Large intestine (tissue), 3 donors: ENCODE measurements around the gene TSR3. TPM values are rescaled to one million over a fixed set of nuclear protein-coding genes. Genes with fewer than 3 reads are reported as not detected.
A peak's percentile ranks its signal among the peaks of the same experiment; 100 is the strongest.

Experiments
- DNase-seq, 2 donors: peaks; one replicate each; pipeline versions ENCODE4 v3.0.0 to v3.0.0-alpha.2; 2013
- H3K27ac ChIP-seq: one replicate; pipeline ENCODE4 v1.5.1; 2013; ENCODE audit warnings: low read length
- H3K27me3 ChIP-seq: 2 replicates; pipeline ENCODE4 v1.6.1; 2013; ENCODE audit warnings: low read length; ENCODE audit not compliant: control insufficient read depth, insufficient read depth
- H3K36me3 ChIP-seq: 2 replicates; pipeline ENCODE4 v1.6.1; 2013; ENCODE audit warnings: low read length; ENCODE audit not compliant: control insufficient read depth, insufficient read depth
- H3K4me1 ChIP-seq: one replicate; pipeline ENCODE4 v1.6.1; 2013; ENCODE audit warnings: low read length; ENCODE audit not compliant: control insufficient read depth, insufficient read depth
- H3K4me3 ChIP-seq: one replicate; pipeline ENCODE4 v1.5.1; 2013; ENCODE audit warnings: low read length
- H3K9me3 ChIP-seq: one replicate; pipeline ENCODE4 v1.6.1; 2013; ENCODE audit warnings: mild to moderate bottlenecking, low read depth, low read length, moderate library complexity; ENCODE audit not compliant: control insufficient read depth
- WGBS: methylation state at CpG from one replicate; pipeline ENCODE4 v1.1.5; 2013; ENCODE audit warnings: low lambda C conversion rate; ENCODE audit not compliant: insufficient coverage; 5-methylcytosine and 5-hydroxymethylcytosine counted together
- polyA plus RNA-seq: library from polyadenylated mRNA; unstranded; fragments of 120-200 nt; gene quantifications from one replicate; pipeline ENCODE4 v1.2.1, GENCODE V29; 2013

TSR3 gene
- polyA plus RNA-seq, 1 donor = 40.0 TPM

DNA sequence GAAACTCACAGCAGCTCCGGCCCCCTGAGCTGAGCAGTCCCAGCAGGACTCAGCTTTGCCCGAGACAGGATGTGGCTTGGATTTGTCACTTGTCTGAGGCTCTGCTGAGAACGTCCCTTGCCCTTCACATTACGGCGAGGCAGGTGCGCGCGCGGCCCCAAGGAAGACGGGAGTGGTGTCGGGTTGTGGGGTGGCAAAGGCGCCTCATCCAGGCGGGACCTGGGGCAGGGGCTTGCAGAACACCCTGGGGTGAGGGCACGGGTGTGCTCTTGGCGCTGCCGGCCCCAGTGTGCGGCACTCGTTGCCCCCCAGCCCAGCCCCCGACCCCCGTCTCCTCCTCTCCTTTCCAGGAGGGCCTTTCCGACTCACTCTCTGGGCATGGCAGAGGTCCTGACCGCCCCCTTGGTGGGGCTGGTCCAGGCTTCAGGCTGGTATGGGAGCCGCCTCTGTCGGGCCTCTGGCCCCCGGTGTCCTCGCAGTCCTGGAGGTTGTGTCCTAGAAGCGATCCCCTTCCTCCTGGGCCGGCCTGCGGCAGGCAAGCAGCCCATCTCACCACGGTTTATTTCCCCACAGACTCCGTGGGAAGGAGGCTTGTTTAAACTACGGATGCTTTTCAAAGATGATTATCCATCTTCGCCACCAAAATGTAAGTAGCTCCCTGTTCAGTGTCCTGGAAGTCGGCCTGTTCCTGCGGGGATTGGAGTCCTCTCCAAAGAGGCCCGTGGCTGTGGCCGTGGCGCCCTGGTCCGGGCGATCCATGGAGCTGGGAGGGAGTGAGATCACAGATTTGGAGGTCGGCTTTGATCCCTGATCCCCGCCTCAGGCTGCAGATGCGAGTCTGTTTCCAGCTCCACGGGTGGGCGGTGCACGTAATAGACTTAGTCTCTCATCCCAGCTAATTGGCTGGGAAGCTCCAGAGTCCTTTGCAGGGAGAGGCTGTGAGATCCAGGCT is 36.3 kb downstream of the TSR3 start:
- DNase-seq = no peak
- Histone ChIP-seq H3K9me3 (peaks cover 9% of the 10 kb centered on the region), H3K4me3 (no peak overlapping the region), H3K36me3 (peaks cover 77% of the 10 kb centered on the region), H3K4me1 (peaks cover 14% of the 10 kb centered on the region), H3K27me3 (no peaks in the 10 kb centered on the region), H3K27ac (no peak overlapping the region)
- no CpG with 5 or more reads among the region's 46 CpGs for WGBS

DNA sequence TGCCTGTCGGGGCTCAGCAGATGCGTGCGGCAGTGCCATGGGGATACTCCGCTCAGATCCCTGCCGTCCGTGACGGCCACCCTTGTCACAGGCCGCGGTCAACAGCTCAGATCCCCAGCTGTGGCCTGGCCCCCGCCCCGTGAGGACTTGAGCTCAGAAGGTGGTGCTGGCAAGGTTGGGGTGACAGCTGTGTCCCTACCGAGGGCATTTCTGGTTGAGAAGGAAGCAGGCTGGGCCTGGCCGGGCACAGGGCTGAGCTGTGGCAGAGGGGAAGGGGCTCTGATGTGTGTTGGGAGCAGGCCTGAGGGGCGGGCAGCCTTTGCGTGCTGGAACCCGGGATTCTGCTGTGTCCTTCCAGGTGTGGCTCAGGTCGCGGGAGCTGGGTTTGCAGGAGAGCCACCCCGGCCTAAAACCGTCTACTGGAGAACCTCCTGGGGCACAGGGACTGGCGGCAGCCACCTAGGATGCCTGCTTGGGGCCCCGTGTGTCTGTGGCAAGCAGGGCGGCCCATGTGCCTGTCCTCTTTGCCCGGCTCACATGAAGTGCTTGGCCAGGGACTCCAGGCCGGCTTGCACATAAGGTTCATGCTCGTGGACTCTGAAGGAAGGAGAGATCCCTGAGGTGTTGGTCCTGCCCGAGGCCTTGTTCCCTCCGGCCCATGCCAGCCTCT is 37.1 kb downstream of the TSR3 start:
- Histone ChIP-seq H3K9me3 (peaks cover 9% of the 10 kb centered on the region), H3K27me3 (no peaks in the 10 kb centered on the region), H3K27ac (no peak overlapping the region), H3K4me3 (no peak overlapping the region), H3K36me3 (peaks cover 69% of the 10 kb centered on the region), H3K4me1 (peaks cover 14% of the 10 kb centered on the region)
- WGBS = no CpG with 5 or more reads among the region's 28 CpGs
- no peak for DNase-seq

DNA sequence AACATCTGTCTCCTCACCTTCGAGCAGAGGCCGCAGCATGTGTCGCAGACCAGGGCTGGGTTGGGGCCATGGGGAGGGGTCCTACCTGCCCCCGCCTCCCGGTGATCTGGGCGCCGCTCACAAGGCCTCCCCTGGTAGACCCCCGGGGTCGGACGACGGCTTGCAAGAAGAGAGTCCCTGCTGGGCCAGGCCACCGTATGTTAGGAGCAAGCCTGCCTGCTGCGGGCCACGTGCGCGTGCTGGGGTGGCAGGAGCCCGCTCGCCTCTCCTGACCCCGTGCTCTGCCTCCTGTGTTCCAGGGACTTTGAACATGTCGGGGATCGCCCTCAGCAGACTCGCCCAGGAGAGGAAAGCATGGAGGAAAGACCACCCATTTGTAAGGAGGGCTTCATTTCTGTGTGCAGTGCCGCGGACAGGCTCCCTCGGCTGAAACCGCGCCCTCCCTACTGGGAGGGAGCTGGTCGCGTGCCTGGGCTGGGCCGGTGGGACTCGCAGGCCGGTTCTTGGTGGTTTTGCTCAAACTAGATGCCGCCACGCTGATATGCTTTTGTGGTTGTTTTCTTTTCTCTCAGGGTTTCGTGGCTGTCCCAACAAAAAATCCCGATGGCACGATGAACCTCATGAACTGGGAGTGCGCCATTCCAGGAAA is 37.8 kb downstream of the TSR3 start:
- H3K4me3 ChIP-seq = no peak overlapping the region
- H3K9me3 ChIP-seq = peaks cover 6% of the 10 kb centered on the region
- no peaks in the 10 kb centered on the region for H3K27me3 ChIP-seq
- H3K4me1 ChIP-seq = peaks cover 14% of the 10 kb centered on the region
- no peak overlapping the region for H3K27ac ChIP-seq
- DNase-seq = no peak
- 100% methylated on average over 1 of the region's 38 CpGs for WGBS
- H3K36me3 ChIP-seq = peaks cover 62% of the 10 kb centered on the region

DNA sequence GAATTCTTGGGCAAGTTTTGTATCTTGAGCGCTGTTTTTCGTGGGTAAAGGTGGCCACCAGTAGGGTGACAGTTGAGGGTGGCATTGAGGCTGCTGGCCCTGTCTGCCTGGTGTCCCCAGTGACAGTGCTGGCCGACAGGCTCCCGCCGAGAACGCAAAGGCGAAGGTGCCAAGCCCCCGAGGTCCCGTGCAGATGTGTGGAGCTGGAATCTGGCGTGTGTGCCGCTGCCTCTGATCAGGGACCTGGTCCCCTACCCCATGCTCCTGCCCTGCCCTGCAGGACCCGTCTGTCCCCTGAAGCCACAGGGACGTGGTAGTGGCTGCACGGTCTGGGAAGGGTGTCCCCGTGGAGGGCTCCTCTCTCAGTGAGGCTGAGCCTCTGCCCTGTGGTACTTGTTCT is 38.8 kb downstream of the TSR3 start:
- Histone ChIP-seq H3K9me3 (peaks cover 6% of the 10 kb centered on the region), H3K4me1 (peaks cover 14% of the 10 kb centered on the region), H3K27ac (peak overlapping the region; percentile 97), H3K36me3 (peaks cover 53% of the 10 kb centered on the region), H3K4me3 (peak overlapping the region; percentile 77), H3K27me3 (no peaks in the 10 kb centered on the region)
- DNase-seq = no peak
- no CpG with 5 or more reads among the region's 15 CpGs for WGBS

DNA sequence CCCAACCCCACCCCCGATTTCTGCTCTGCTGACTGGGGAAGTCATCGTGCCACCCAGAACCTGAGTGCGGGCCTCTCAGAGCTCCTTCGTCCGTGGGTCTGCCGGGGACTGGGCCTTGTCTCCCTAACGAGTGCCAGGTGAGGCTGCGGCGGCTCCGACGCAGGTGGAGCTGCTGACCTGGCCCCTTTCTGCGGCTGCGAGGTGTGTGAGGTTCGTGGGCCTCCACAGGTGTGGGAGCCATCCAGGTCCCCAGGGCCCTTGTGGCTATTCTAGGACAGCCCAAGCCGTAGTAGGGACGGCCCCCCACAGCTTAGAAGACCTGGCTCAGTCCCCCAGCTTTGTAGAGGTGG is 39.2 kb downstream of the TSR3 start:
- H3K9me3 ChIP-seq = peaks cover 6% of the 10 kb centered on the region
- WGBS = no CpG with 5 or more reads among the region's 16 CpGs
- peak overlapping the region; percentile 97 for H3K27ac ChIP-seq
- no peak for DNase-seq
- peak overlapping the region; percentile 77 for H3K4me3 ChIP-seq
- H3K27me3 ChIP-seq = no peaks in the 10 kb centered on the region
- peaks cover 48% of the 10 kb centered on the region for H3K36me3 ChIP-seq
- H3K4me1 ChIP-seq = peaks cover 14% of the 10 kb centered on the region

DNA sequence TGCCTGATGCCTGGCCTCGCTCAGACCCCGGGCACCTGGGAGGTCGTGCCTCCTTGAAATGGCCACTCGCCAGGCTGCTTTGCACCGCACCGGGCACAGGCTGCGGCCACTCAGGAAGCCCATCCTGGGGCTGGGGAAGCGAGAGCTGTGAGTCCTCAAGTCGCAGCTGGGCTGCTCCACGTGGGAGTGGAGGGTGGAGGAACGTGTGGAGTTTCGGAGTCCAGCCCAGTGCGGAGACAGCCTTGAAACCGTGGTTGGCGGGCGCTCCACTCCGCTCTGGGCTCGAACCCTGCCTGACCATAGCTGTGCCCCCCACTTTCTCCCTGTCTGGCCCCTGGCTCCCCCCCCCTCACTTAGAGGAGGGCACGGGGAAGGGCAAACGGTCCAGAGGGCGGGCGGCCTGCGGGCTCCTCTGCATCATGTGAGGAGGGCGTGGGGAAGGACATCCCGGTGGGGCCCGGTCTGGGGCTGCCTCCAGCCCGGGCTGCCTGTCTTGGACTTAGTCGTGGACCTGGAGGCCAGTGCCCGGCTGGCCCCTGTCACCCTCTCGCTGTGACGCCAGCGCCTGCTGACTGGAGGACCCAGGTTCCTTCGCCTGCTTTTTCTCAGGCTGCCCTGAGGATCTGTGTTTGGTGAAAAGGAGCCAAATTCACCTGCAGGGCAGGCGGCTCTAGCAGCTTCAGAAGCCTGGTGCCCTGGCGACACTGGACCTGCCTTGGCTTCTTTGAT is 39.8 kb downstream of the TSR3 start:
- peaks cover 14% of the 10 kb centered on the region for H3K4me1 ChIP-seq
- H3K9me3 ChIP-seq = peaks cover 6% of the 10 kb centered on the region
- peaks cover 43% of the 10 kb centered on the region for H3K36me3 ChIP-seq
- peak; percentile 84 to 92 for DNase-seq
- peak overlapping the region; percentile 97 for H3K27ac ChIP-seq
- no peaks in the 10 kb centered on the region for H3K27me3 ChIP-seq
- WGBS = no CpG with 5 or more reads among the region's 35 CpGs
- H3K4me3 ChIP-seq = peak overlapping the region; percentile 77

DNA sequence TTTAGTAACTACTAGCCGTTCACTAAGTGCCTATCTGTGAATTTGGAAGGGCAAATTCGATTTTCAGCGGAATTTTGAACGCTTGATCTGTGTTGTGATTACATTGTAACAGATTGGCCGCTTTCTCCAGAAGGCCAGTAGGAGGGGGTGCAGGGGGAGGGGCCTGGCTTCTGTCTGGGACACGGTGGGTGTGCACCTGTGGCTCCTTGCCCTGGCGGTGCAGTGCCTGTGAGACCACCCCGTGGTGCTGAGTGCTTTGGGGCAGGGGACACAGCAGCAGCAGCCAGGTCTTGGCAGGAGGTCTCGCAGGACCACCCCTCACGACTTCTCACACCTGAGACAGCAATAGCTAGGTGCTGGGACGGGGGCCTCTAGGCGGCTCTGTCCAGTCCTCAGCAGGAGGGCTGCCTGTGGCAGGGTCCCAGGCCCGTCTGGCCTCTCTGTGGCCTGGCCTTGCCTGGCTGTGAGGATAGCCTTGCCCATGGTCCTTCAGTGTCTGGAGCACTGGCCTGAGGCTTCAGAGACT is 40.4 kb downstream of the TSR3 start:
- H3K4me3 ChIP-seq = peak overlapping the region; percentile 77
- peak overlapping the region; percentile 97 for H3K27ac ChIP-seq
- H3K9me3 ChIP-seq = peaks cover 6% of the 10 kb centered on the region
- WGBS = no CpG with 5 or more reads among the region's 13 CpGs
- H3K4me1 ChIP-seq = peaks cover 14% of the 10 kb centered on the region
- no peaks in the 10 kb centered on the region for H3K27me3 ChIP-seq
- no peak for DNase-seq
- peaks cover 37% of the 10 kb centered on the region for H3K36me3 ChIP-seq

DNA sequence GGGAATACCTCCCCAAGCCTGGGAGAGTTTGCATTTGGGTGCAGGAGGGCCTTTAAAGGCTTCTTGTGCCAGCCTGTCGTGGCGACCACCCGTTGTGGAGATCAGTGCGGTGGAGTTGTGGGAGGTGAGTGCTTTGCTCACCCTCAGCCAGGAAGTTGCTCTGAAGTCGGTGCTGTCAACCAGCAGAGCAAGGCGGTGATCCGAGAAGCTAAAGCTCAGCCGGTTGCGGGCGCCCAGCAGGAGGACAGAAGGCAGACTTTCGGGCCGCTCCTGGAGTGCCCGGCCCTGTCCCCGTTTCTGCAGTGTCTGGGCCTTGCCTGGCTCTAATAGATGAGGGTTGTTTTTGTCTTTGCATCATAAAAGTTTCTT is 40.9 kb downstream of the TSR3 start:
- peak in 1 of 2 donors; percentile 34 for DNase-seq
- Histone ChIP-seq H3K27me3 (no peaks in the 10 kb centered on the region), H3K4me1 (peaks cover 18% of the 10 kb centered on the region), H3K4me3 (peak overlapping the region; percentile 77), H3K9me3 (peaks cover 6% of the 10 kb centered on the region), H3K36me3 (peaks cover 32% of the 10 kb centered on the region), H3K27ac (peak overlapping the region; percentile 97)
- no CpG with 5 or more reads among the region's 14 CpGs for WGBS

DNA sequence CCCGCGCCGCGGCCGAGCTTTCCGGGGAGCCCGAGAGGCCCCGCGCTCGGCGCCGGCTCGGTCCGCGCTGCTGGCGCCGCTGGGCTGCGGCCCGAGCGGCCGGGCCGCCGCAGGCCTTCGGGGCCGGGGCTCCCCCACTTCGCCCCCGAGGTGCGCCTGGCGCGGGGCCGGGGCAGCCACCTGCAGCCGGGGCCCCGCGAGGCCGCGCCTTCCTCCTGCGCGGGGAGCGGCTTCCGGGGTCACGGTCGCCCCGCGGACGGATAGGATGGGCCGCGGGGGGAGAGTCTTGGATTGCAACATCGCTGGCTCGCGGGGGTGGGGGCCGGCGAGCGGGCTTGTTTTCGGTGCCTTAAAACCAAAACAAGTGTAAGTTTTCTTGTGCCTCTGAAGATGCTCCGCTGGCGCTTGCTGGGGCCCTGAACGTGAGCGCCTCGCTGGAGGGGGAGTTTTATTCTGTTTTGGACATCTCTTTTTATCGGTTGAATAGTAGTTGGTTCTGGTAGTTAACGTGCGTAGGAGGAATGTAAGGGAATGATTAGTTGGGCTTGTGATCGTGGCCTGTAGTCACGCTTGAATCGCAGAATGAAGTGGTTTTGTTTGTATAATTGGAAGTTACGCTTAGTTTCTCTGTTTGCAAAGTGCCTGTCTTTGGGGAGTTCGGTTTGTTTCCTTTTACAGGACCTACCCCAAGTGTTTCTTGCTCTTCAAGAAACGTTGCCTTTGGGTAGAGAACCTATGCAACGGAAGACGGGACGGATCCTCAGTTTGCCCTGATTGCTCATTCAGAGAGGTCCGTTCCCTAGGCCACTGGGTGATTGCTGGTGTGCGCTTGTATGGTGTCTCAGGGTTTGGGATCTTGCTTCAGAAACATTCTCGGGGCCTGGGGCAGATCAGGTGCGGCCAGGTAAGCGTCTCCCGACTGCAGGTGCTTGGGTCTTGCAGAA is 41.5 kb downstream of the TSR3 start:
- peaks cover 26% of the 10 kb centered on the region for H3K36me3 ChIP-seq
- peaks cover 24% of the 10 kb centered on the region for H3K4me1 ChIP-seq
- no peaks in the 10 kb centered on the region for H3K27me3 ChIP-seq
- peaks cover 6% of the 10 kb centered on the region for H3K9me3 ChIP-seq
- peak in 1 of 2 donors; percentile 69 for DNase-seq
- no CpG with 5 or more reads among the region's 77 CpGs for WGBS
- peak overlapping the region; percentile 97 for H3K27ac ChIP-seq
- peak overlapping the region; percentile 77 for H3K4me3 ChIP-seq
